ENCODE measurements around the gene CNIH1. TPM values are rescaled to one million over a fixed set of nuclear protein-coding genes. Genes with fewer than 3 reads are reported as not detected.

Gene CNIH1
- total RNA-seq, 4 donors from 2014 or later = 40.8 to 184 (median 152) TPM

- DNase-seq = no peak
- Histone ChIP-seq H3K27me3 (no peaks in the 10 kb centered on the region), H3K36me3 (no peaks in the 10 kb centered on the region), H3K9me3 (no peaks in the 10 kb centered on the region), H3K27ac (no peak overlapping the region), H3K4me1 (peaks cover 0 to 8% (median 4%) of the 10 kb centered on the region in 4 donors), H3K4me3 (no peak overlapping the region)
- WGBS, 2 donors (ENCODE audit: low coverage in 1 of 2) = 74 to 85% methylated on average over 3 of the region's 3 CpGs
- intact Hi-C loops (cut with DNase I; ENCODE audit: low total_unique reads) = no loop called here
- TF ChIP-seq POLR2A (IDR thresholded peaks at IDR 0.05) (no peak), POLR2AphosphoS5 (IDR thresholded peaks at IDR 0.05) (no peak), CTCF (IDR thresholded peaks at IDR 0.05) (no peak)
- in situ Hi-C loops (cut with MboI; ENCODE audit: low pct_ligation_motif_present in 1 of 4, low pct_unique_long_range_greater_than_20kb in 1 of 4, low sequenced_read_pairs in 3 of 4) = no loop called here
Observed at GRCh38 chr14:54451961-54452360, 10.8 kb upstream of the CNIH1 start.

- no peak overlapping the region for H3K27ac ChIP-seq
- TF ChIP-seq POLR2AphosphoS5 (IDR thresholded peaks at IDR 0.05) (no peak), POLR2A (IDR thresholded peaks at IDR 0.05) (no peak), EP300 (IDR thresholded peaks at IDR 0.05; ENCODE audit: low read depth) (no peak), CTCF (IDR thresholded peaks at IDR 0.05) (no peak)
- WGBS, 2 donors (ENCODE audit: low coverage in 1 of 2) = 91% methylated on average over 7 of the region's 7 CpGs; no CpG with 5 or more reads in 1 of the 2 donors
- no peak for DNase-seq
- intact Hi-C loops (cut with DNase I; ENCODE audit: low total_unique reads) (no loop called here), in situ Hi-C loops (cut with MboI; ENCODE audit: low pct_ligation_motif_present in 1 of 4, low pct_unique_long_range_greater_than_20kb in 1 of 4, low sequenced_read_pairs in 3 of 4) (no loop called here)
- no peaks in the 10 kb centered on the region for H3K9me3 ChIP-seq
- H3K36me3 ChIP-seq = no peaks in the 10 kb centered on the region
- no peak overlapping the region for H3K4me3 ChIP-seq
- peaks cover 0 to 16% (median 10%) of the 10 kb centered on the region in 4 donors for H3K4me1 ChIP-seq
- no peaks in the 10 kb centered on the region for H3K27me3 ChIP-seq
Observed at GRCh38 chr14:54451121-54451601, 10.0 kb upstream of the CNIH1 start.

GRCh38 chr14:54450535-54450934 is 9.4 kb upstream of the CNIH1 start:
- in situ Hi-C loops (cut with MboI; ENCODE audit: low pct_ligation_motif_present in 1 of 4, low pct_unique_long_range_greater_than_20kb in 1 of 4, low sequenced_read_pairs in 3 of 4) = no loop called here
- Histone ChIP-seq H3K4me1 (peaks cover 5 to 22% (median 12%) of the 10 kb centered on the region in 4 donors), H3K27ac (no peak overlapping the region), H3K9me3 (no peaks in the 10 kb centered on the region), H3K36me3 (no peaks in the 10 kb centered on the region), H3K4me3 (no peak overlapping the region), H3K27me3 (no peaks in the 10 kb centered on the region)
- intact Hi-C loops (cut with DNase I; ENCODE audit: low total_unique reads) = no loop called here
- WGBS, 2 donors (ENCODE audit: low coverage in 1 of 2) = 48 to 70% methylated on average over 3 of the region's 3 CpGs
- no peak for TF ChIP-seq CTCF (IDR thresholded peaks at IDR 0.05)
- TF ChIP-seq EP300 (IDR thresholded peaks at IDR 0.05; ENCODE audit: low read depth) = no peak
- TF ChIP-seq POLR2A (IDR thresholded peaks at IDR 0.05) = no peak
- no peak for TF ChIP-seq POLR2AphosphoS5 (IDR thresholded peaks at IDR 0.05)
- no peak for DNase-seq

- intact Hi-C loops (cut with DNase I; ENCODE audit: low total_unique reads) (no loop called here), in situ Hi-C loops (cut with MboI; ENCODE audit: low pct_ligation_motif_present in 1 of 4, low pct_unique_long_range_greater_than_20kb in 1 of 4, low sequenced_read_pairs in 3 of 4) (no loop called here)
- whole genome bisulfite sequencing, 2 donors (ENCODE audit: low coverage in 1 of 2) = 60 to 71% methylated on average over 8 of the region's 8 CpGs
- peak; percentile 78 for DNase-seq
- Histone ChIP-seq H3K4me3 (peak overlapping the region in 1 of 4 donors; percentile 18), H3K9me3 (no peaks in the 10 kb centered on the region), H3K27ac (peak overlapping the region; percentile 75 to 88 (median 82)), H3K27me3 (no peaks in the 10 kb centered on the region), H3K4me1 (peaks cover 5 to 25% (median 12%) of the 10 kb centered on the region in 4 donors), H3K36me3 (no peaks in the 10 kb centered on the region)
- TF ChIP-seq POLR2AphosphoS5 (IDR thresholded peaks at IDR 0.05) (peak in 2 of 3 donors; percentile 39 to 58), EP300 (IDR thresholded peaks at IDR 0.05; ENCODE audit: low read depth) (no peak)
Observed at GRCh38 chr14:54447231-54447692, 6.1 kb upstream of the CNIH1 start.

Data from transverse colon (tissue), 4 donors.